ENCODE measurements around the gene CERS5.

GRCh38 chr12:50182461-50182860 lies 15.3 kb upstream of the CERS5 start:
- no peak for TF ChIP-seq CTCF (IDR thresholded peaks at IDR 0.05; ENCODE audit: insufficient read depth, low read length, poor library complexity, severe bottlenecking)
- no peak for TF ChIP-seq EZH2phosphoT487 (conservative IDR thresholded peaks at IDR 0.05; ENCODE audit: low read length)

Data from SU-DHL-6 (cell line).